ENCODE data around the gene NPIPB6. TPM values are rescaled to one million over a fixed set of nuclear protein-coding genes. Genes with fewer than 3 reads are reported as not detected.

Gene NPIPB6
- total RNA-seq, 1 experiment from 2014 or later: 2.1 TPM

GRCh38 chr16:28326881-28327610 lies 36.3 kb downstream of the NPIPB6 start (continued):
- TF ChIP-seq, protein P1, sequence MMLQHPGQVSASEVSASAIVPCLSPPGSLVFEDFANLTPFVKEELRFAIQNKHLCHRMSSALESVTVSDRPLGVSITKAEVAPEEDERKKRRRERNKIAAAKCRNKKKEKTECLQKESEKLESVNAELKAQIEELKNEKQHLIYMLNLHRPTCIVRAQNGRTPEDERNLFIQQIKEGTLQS (IDR thresholded peaks at IDR 0.05): no peak
- TF ChIP-seq SRF (IDR thresholded peaks at IDR 0.05; ENCODE audit: low read depth): no peak
- no peak for TF ChIP-seq POLR2A (IDR thresholded peaks at IDR 0.05; ENCODE audit: borderline replicate concordance, extremely low read depth, insufficient read depth, insufficient read length)
- no peak for TF ChIP-seq SP1 (IDR thresholded peaks at IDR 0.05; ENCODE audit: low read depth)

DNA sequence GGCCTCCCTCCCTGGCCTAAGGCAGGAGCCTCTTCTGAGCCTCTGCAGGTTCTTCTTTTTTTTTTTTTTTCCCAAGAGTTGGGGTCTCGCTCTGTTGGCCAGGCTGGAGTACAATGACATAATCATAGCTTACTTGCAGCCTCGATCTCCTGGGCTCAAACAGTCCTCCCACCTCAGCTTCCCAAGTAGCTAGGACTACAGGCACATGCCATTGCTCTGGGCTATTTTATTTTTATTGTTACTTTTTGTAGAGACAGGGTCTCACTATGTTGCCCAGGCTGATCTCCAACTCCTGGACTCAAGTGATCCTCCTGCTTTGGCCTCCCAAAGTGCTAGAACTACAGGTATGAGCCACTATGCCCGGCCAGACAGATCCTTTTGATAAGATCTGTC lies 38.4 kb downstream of the NPIPB6 start:
- H3K27me3 ChIP-seq (ENCODE audit: insufficient read depth, low read length): no peaks in the 10 kb centered on the region
- H3K36me3 ChIP-seq (ENCODE audit: control insufficient read depth in 1 of 2, insufficient read depth in 2 of 2, low read length in 2 of 2): no peaks in the 10 kb centered on the region
- RAD21 ChIA-PET (ENCODE audit: low non-redundant PET in 1 of 2, low total read pairs in 2 of 2, uncharacterized antibody in 2 of 2, unreplicated experiment in 2 of 2): no interaction called here
- no peaks in the 10 kb centered on the region for H3K9me2 ChIP-seq (ENCODE audit: insufficient read depth)
- DNase-seq (ENCODE audit: low read depth, low spot score): no peak
- H3K9ac ChIP-seq (ENCODE audit: low read length): no peak overlapping the region
- no peak overlapping the region for H2AFZ ChIP-seq (ENCODE audit: low read depth, low read length, poor library complexity, severe bottlenecking)
- CTCF ChIA-PET: interaction anchor here (0.6 kb wide), 1 partner anchor 109 kb away, joined by 4 read pairs; no protein-coding TSS in a partner anchor
- H3K9me3 ChIP-seq (ENCODE audit: control insufficient read depth in 1 of 2, insufficient read depth in 1 of 2, low read depth in 1 of 2, low read length in 2 of 2): no peaks in the 10 kb centered on the region
- no peak overlapping the region for H3K27ac ChIP-seq (ENCODE audit: low read depth, low read length)
- no peak overlapping the region for H3K4me3 ChIP-seq (replicated peaks in 1 of 2; ENCODE audit: low read depth in 1 of 2, low read length in 2 of 2)
- H3K4me1 ChIP-seq (ENCODE audit: control insufficient read depth in 1 of 2, insufficient read depth in 2 of 2, low read length in 2 of 2): peaks cover 0 to 3% of the 10 kb centered on the region in 2 experiments; a peak in 1 of 4 replicates
- no TSS peak for BruUV-seq (replicated peaks)
- TF ChIP-seq YY1 (IDR thresholded peaks at IDR 0.05; ENCODE audit: extremely low read depth, insufficient replicate concordance, low read depth, low read length): no peak
- TF ChIP-seq EZH2phosphoT487 (IDR thresholded peaks at IDR 0.05; ENCODE audit: borderline replicate concordance): no peak
- no peak for TF ChIP-seq CEBPB (IDR thresholded peaks at IDR 0.05; ENCODE audit: low read depth)
- no peak for TF ChIP-seq ZFX (IDR thresholded peaks at IDR 0.05)
- no peak for TF ChIP-seq RAD21 (IDR thresholded peaks at IDR 0.05; ENCODE audit: low read depth)
- no peak for TF ChIP-seq SRF (IDR thresholded peaks at IDR 0.05; ENCODE audit: low read depth)
- no peak for TF ChIP-seq REST (IDR thresholded peaks at IDR 0.05; ENCODE audit: low read depth)
- no peak for TF ChIP-seq FOSL1 (IDR thresholded peaks at IDR 0.05; ENCODE audit: low read depth)
- TF ChIP-seq CBX3 (IDR thresholded peaks at IDR 0.05; ENCODE audit: low read depth): no peak
- TF ChIP-seq, protein P1 (IDR thresholded peaks at IDR 0.05): no peak
- no peak for TF ChIP-seq SP1 (IDR thresholded peaks at IDR 0.05; ENCODE audit: low read depth)
- no peak for TF ChIP-seq POLR2AphosphoS5 (IDR thresholded peaks at IDR 0.05; ENCODE audit: low read depth, low read length)
- TF ChIP-seq, protein P2, sequence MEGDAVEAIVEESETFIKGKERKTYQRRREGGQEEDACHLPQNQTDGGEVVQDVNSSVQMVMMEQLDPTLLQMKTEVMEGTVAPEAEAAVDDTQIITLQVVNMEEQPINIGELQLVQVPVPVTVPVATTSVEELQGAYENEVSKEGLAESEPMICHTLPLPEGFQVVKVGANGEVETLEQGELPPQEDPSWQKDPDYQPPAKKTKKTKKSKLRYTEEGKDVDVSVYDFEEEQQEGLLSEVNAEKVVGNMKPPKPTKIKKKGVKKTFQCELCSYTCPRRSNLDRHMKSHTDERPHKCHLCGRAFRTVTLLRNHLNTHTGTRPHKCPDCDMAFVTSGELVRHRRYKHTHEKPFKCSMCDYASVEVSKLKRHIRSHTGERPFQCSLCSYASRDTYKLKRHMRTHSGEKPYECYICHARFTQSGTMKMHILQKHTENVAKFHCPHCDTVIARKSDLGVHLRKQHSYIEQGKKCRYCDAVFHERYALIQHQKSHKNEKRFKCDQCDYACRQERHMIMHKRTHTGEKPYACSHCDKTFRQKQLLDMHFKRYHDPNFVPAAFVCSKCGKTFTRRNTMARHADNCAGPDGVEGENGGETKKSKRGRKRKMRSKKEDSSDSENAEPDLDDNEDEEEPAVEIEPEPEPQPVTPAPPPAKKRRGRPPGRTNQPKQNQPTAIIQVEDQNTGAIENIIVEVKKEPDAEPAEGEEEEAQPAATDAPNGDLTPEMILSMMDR (IDR thresholded peaks at IDR 0.05 in 2 of 3, conservative IDR thresholded peaks at IDR 0.05 in 1 of 3; ENCODE audit: borderline replicate concordance in 1 of 3, insufficient read depth in 1 of 3, low read depth in 2 of 3, low read length in 2 of 3): no peak
- no peak for ATAC-seq
- no peak overlapping the region for H3K4me2 ChIP-seq (ENCODE audit: low read length)
- POLR2A ChIA-PET: no interaction called here
- H3K79me2 ChIP-seq (ENCODE audit: insufficient read depth, low read length): no peaks in the 10 kb centered on the region
- no peaks in the 10 kb centered on the region for H4K20me1 ChIP-seq (ENCODE audit: insufficient read depth)
- intact Hi-C loops (cut with micrococcal nuclease): loop anchor here (5.0 kb wide), 1 partner anchor 222 kb away; no protein-coding TSS in a partner anchor
